Ovary (tissue), 9 donors: ENCODE data around the gene SLC26A2. TPM values are rescaled to one million over a fixed set of nuclear protein-coding genes. Genes with fewer than 3 reads are reported as not detected.

Source experiments
- DNase-seq, 5 donors: peaks; one replicate each; pipeline ENCODE4 v3.0.0-alpha.2; 2019 to 2020
- H3K27ac ChIP-seq, 2 donors: fragments of 200-600 bp; one replicate each; pipeline versions ENCODE4 v1.5.1 to v1.8.0; 2019 to 2022
- H3K27me3 ChIP-seq: fragments of 200-600 bp; one replicate; pipeline ENCODE4 v1.8.0; 2022
- H3K36me3 ChIP-seq: fragments of 200-600 bp; sonication (generic); one replicate; pipeline ENCODE4 v1.5.1; 2019
- H3K4me1 ChIP-seq: one replicate; pipeline ENCODE4 v1.8.1; 2013; ENCODE audit warnings: mild to moderate bottlenecking, moderate library complexity; ENCODE audit not compliant: insufficient read depth
- H3K4me3 ChIP-seq: fragments of 200-600 bp; sonication (generic); one replicate; pipeline ENCODE4 v1.5.1; 2017
- H3K9me3 ChIP-seq, 2 donors: fragments of 200-600 bp in 1 of 2; sonication (generic) in 1 of 2; one replicate each; pipeline versions ENCODE4 v1.5.1 to v1.8.1; 2013 to 2019; ENCODE audit warnings: mild to moderate bottlenecking in 1 of 2, moderate library complexity in 1 of 2
- EP300 ChIP-seq: sonication (generic); formaldehyde crosslinking; IDR thresholded peaks from one replicate; pipeline ENCODE4 v1.6.1; 2017; ENCODE audit warnings: antibody characterized with exemption
- POLR2A ChIP-seq: fragments of 450-650 bp; IDR thresholded peaks from one replicate; pipeline ENCODE4 v1.6.1; 2017; ENCODE audit warnings: antibody characterized with exemption, mild to moderate bottlenecking, moderate library complexity
- WGBS, 3 donors: extraction: QIAGEN DNeasy Blood & Tissue Kit in 1 of 3; methylation state at CpG; one replicate each; pipeline versions ENCODE4 v1.1.5 to v1.1.7; 2013 to 2017; 5-methylcytosine and 5-hydroxymethylcytosine counted together
- intact Hi-C, 4 donors: fragments of 100-400 bp; cut with DNase I; formaldehyde crosslinking; loops; one replicate each; pipeline versions ENCODE4 v1.11.0 to v1.15.1; 2022 to 2023
- polyA plus RNA-seq, 2 donors: library from polyadenylated mRNA; stranded (reverse); fragments of 200-250 nt in 1 of 2; fragments of 350-450 nt in 1 of 2; fragmentation: Illumina TruSeq in 1 of 2; extraction: RNeasy Lipid Tissue Mini Kit (QIAGEN cat#74804) in 1 of 2; gene quantifications; one replicate each; pipeline ENCODE4 v1.2.3, GENCODE V29; 2013 to 2014
- total RNA-seq, 7 donors: library from RNA; depleted of rRNA in 2 of 7; stranded (reverse); fragments of >200 nt in 2 of 7; fragmentation: NEBNext Ultra II Directional in 3 of 7; extraction: Animal tissue kit (Norgen Biotek cat#: 25700) in 3 of 7; gene quantifications; one replicate each; pipeline versions ENCODE4 v1.1.0 to v1.2.4, GENCODE V29; 2016 to 2023
- TF ChIP-seq, protein P1 (sequence below), 3 donors: fragments of 450-650 bp in 2 of 3; fragments of 200-600 bp in 1 of 3; IDR thresholded peaks; one replicate each; pipeline versions ENCODE4 v1.5.1 to v1.8.0; 2016 to 2022; ENCODE audit warnings: antibody characterized with exemption in 3 of 3, mild to moderate bottlenecking in 1 of 3
- donor health status: DM: no; HTN: no; CAD: no; lungs with moderate emphysema.
- donor health status: DM: no; HTN: no; CAD: no.
- donor health status: Bipolar disorder and iron deficiency.
- donor health status: DM: yes; HTN: yes; CAD: no.
- donor health status: DM: no; HTN: no; CAD: no.
- donor health status: DM: yes; HTN: yes; CAD: no.

SLC26A2 gene
- total and polyA plus RNA-seq, 9 donors = 4.4 to 19.0 (median 13.3) TPM

DNA sequence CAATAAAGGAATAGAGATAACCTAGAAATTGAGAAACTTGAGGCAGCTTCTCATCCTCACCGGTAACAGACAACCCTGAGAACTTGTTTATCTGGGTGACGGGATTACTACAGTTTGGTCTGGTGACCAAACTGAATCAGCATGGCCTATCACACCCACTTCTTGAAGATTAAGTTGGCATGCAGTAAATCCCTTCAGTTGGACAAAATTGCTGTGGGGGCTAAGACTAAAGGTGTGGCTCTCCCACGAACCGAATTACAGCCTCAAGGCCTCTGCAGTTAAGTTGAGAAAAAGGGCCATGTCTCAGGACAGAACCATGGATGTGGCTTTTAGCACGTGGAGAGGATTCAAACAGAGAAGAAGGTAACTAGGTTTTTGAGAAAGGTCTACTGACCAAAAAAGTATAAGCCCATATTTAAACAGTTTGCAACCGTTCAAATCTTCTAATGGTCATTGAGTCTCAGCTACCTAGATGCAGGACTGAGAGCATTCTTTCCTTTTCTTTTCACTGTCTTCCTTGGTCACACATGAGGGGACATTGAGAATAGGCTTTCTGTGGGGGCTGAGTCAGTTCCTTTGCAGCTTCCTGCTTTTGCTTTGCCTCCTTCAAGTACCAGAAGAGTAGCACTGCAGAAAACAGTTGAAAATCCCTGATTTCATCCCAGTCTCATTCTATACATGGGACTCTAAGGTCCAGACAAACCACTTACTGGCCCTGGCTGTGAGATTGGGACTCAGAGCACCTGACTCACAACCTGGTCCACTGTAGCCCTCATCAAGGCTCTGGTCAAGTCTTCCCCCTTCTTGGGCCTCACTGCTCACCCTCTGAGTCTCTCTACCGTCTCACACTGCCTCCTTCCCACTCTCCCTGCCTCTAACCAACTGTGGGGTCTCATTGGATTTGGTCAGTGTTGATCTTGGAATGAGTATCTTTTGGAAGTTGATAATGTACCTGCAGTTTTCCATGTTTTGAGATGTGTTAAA, 46.8 kb upstream of the SLC26A2 start:
- no peaks in the 10 kb centered on the region for H3K27me3 ChIP-seq
- peaks cover 6% of the 10 kb centered on the region for H3K4me1 ChIP-seq
- TF ChIP-seq EP300 (no peak), POLR2A (no peak)
- TF ChIP-seq, protein P1, sequence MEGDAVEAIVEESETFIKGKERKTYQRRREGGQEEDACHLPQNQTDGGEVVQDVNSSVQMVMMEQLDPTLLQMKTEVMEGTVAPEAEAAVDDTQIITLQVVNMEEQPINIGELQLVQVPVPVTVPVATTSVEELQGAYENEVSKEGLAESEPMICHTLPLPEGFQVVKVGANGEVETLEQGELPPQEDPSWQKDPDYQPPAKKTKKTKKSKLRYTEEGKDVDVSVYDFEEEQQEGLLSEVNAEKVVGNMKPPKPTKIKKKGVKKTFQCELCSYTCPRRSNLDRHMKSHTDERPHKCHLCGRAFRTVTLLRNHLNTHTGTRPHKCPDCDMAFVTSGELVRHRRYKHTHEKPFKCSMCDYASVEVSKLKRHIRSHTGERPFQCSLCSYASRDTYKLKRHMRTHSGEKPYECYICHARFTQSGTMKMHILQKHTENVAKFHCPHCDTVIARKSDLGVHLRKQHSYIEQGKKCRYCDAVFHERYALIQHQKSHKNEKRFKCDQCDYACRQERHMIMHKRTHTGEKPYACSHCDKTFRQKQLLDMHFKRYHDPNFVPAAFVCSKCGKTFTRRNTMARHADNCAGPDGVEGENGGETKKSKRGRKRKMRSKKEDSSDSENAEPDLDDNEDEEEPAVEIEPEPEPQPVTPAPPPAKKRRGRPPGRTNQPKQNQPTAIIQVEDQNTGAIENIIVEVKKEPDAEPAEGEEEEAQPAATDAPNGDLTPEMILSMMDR (IDR thresholded peaks at IDR 0.05) = no peak
- H3K36me3 ChIP-seq = no peaks in the 10 kb centered on the region
- DNase-seq = no peak
- no peak overlapping the region for H3K27ac ChIP-seq
- no peaks in the 10 kb centered on the region for H3K9me3 ChIP-seq
- intact Hi-C loops = no loop called here
- 69 to 85% (median 84%) methylated on average over 7 of the region's 7 CpGs for WGBS, 3 donors
- H3K4me3 ChIP-seq = no peak overlapping the region

DNA sequence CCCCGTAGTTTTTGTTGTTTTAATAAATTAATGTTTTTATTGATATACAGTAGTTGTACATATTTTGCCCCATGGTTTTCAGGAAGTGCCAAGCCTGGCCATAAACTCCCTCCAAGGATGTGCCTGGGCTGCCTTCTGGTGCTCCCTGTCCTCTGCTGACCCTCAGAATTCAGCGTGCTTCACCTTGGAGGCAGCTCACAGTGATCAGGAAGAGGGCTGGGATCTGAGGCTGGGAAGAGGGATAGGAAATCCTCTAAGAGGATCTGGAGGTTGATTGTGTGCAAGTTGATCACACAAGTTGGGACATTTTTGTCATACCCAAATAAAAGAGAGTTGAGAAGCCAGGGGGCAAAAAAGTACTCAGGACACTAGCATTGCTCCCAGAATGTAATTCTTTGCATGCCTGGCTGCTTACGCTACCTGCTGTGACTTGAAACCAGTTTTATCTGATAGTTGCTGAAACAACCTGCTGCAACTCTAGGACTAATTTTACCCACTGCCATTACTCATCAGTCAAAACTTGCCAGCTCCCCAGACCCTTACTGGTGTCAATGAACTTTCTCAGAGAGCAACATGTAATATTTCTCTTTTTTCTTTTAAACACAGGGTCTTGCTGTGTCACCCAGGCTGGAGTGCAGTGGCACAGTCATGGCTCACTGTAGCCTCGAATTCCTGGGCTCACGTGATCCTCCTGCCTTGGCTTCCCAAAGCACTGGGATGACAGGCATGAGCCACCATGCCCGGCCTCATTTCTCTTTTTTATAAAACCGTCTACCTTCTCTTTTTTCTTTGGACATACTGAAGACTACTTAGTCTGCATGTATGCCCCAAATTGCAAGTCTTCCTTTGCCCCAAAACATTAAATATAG, 44.9 kb upstream of the SLC26A2 start:
- Histone ChIP-seq H3K36me3 (no peaks in the 10 kb centered on the region), H3K27me3 (no peaks in the 10 kb centered on the region), H3K27ac (no peak overlapping the region), H3K9me3 (no peaks in the 10 kb centered on the region), H3K4me3 (no peak overlapping the region), H3K4me1 (peaks cover 6% of the 10 kb centered on the region)
- DNase-seq = no peak
- 90 to 93% (median 91%) methylated on average over 7 of the region's 7 CpGs for WGBS, 3 donors
- intact Hi-C loops = no loop called here
- TF ChIP-seq, protein P1 (IDR thresholded peaks at IDR 0.05) = no peak

DNA sequence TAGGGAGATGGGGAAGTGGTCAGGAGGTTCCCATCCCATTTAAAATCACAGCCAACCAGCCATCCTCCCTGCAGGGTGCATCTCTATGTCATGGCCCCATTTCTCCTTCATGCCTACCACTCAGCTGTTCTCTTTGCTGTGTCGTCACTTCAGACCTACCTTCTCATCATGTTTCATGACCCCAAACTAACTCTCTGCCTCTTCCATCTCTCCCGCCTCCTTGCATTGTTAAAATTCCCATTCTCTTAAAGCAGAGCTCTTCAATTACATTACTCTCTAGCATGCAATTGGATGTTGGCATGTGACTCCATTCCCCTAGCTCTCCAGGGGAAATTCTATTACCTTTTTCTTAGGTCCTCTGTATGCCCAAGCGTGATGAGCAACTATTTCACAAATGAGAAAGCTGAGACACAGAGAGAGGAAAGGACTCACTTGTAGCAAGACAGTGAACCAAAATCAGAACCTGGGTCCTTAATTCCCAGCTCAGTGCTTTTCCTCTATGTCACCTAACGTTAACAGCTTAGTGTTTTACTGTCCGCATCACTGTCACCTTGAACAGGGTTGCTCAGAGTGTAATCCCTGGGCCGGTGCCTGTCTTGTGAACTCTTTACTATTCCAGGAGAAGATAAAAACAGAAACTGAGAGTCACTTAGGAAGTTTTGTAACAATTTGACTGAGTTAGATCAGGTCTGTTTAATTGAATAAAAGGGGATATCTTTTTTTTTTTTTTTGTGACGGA, 44.1 kb upstream of the SLC26A2 start:
- intact Hi-C loops = no loop called here
- TF ChIP-seq EP300 (no peak), POLR2A (no peak)
- TF ChIP-seq, protein P1 (IDR thresholded peaks at IDR 0.05) = no peak
- Histone ChIP-seq H3K9me3 (no peaks in the 10 kb centered on the region), H3K4me3 (no peak overlapping the region), H3K27ac (no peak overlapping the region), H3K27me3 (no peaks in the 10 kb centered on the region), H3K4me1 (peaks cover 6% of the 10 kb centered on the region), H3K36me3 (no peaks in the 10 kb centered on the region)
- 49 to 64% (median 54%) methylated on average over 7 of the region's 7 CpGs for WGBS, 3 donors
- DNase-seq = no peak

DNA sequence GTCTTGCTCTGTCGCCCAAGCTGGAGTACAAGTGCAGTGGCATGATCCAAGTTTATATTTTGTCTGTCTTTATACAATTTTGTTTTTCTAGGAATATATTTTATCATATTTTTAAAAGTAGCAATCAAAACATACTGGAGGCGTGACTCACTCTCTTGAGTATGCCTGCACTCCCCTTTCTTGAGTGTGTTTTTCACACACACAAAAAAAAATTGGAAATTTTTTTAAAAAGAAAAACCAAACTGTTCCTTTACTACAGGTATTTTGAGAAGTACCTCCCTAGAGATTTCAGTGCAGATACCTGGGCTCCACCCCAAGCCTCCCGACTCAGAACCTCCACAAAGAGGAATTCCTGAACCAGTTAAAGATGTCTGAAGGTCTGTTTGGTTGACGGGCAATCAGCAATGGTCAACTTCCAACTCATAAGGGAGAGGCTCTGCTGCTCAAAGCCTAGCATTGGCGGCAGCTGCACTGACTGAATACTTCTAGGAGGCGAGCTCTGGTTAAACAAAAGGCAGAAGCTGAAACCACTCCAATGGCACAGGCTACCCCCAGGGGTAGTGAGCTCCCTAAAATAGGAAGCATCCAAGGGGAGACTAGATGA, 43.4 kb upstream of the SLC26A2 start:
- Histone ChIP-seq H3K4me3 (no peak overlapping the region), H3K4me1 (peaks cover 6% of the 10 kb centered on the region), H3K36me3 (no peaks in the 10 kb centered on the region), H3K9me3 (no peaks in the 10 kb centered on the region), H3K27ac (no peak overlapping the region), H3K27me3 (no peaks in the 10 kb centered on the region)
- DNase-seq = no peak
- 5 to 18% (median 9%) methylated on average over 6 of the region's 6 CpGs for WGBS, 3 donors
- intact Hi-C loops = no loop called here
- TF ChIP-seq POLR2A = no peak
- TF ChIP-seq EP300 = no peak
- TF ChIP-seq, protein P1 (IDR thresholded peaks at IDR 0.05) = no peak
